HuH-7 (cell line): ENCODE measurements around the gene CUL3.
"Not testable (repeated sequence)": the region's sequence is repeated elsewhere in the genome, so short reads cannot be mapped to it uniquely, and the experiment has no call there.

Source experiments
- DNase-seq: peaks from one replicate; pipeline ENCODE4 v3.0.0; 2011; ENCODE audit warnings: low spot score

CUL3 gene

GRCh38 chr2:224543939-224544338 is 41.2 kb downstream of the CUL3 start:
- no peak for DNase-seq

GRCh38 chr2:224538561-224539138 is 46.5 kb downstream of the CUL3 start:
- no peak for DNase-seq

GRCh38 chr2:224532931-224533330 is 52.2 kb downstream of the CUL3 start:
- no peak for DNase-seq

- no peak for DNase-seq
Observed at GRCh38 chr2:224532441-224532840, 52.7 kb downstream of the CUL3 start.

- DNase-seq: no peak
Observed at GRCh38 chr2:224528171-224528570, 57.0 kb downstream of the CUL3 start.

- no peak for DNase-seq
Observed at GRCh38 chr2:224525774-224526173, 59.4 kb downstream of the CUL3 start.

- DNase-seq: no peak
Observed at GRCh38 chr2:224524657-224525056, 60.5 kb downstream of the CUL3 start.

GRCh38 chr2:224523626-224524577 is 61.3 kb downstream of the CUL3 start:
- DNase-seq: no peak

GRCh38 chr2:224522483-224522882 is 62.7 kb downstream of the CUL3 start:
- DNase-seq: not testable (repeated sequence)

- DNase-seq: no peak
Observed at GRCh38 chr2:224520064-224520463, 65.1 kb downstream of the CUL3 start.

- no peak for DNase-seq
Observed at GRCh38 chr2:224518806-224519580, 66.2 kb downstream of the CUL3 start.

GRCh38 chr2:224517963-224518362 is 67.2 kb downstream of the CUL3 start:
- DNase-seq: no peak

- not testable (repeated sequence) for DNase-seq
Observed at GRCh38 chr2:224516393-224516792, 68.8 kb downstream of the CUL3 start.

- no peak for DNase-seq
Observed at GRCh38 chr2:224513991-224514390, 71.2 kb downstream of the CUL3 start.

- no peak for DNase-seq
Observed at GRCh38 chr2:224507789-224508188, 77.4 kb downstream of the CUL3 start.

GRCh38 chr2:224506494-224506893 is 78.7 kb downstream of the CUL3 start:
- no peak for DNase-seq

GRCh38 chr2:224498991-224499390 is 86.2 kb downstream of the CUL3 start:
- no peak for DNase-seq

GRCh38 chr2:224492531-224492930 is 92.6 kb downstream of the CUL3 start:
- no peak for DNase-seq

GRCh38 chr2:224487940-224488339 is 97.2 kb downstream of the CUL3 start:
- not testable (repeated sequence) for DNase-seq

- not testable (repeated sequence) for DNase-seq
Observed at GRCh38 chr2:224485081-224486014, 99.8 kb downstream of the CUL3 start.

GRCh38 chr2:224479826-224480225 is 105.3 kb downstream of the CUL3 start:
- no peak for DNase-seq

GRCh38 chr2:224472827-224473226 is 112.3 kb downstream of the CUL3 start:
- DNase-seq: no peak
